GM15510 (cell line): ENCODE measurements around the gene TSHZ2.

Source experiments
- POLR2A ChIP-seq: IDR thresholded peaks from 3 replicates; pipeline ENCODE4 v1.6.1; 2011; ENCODE audit warnings: borderline replicate concordance; ENCODE audit not compliant: insufficient read length; ENCODE audit errors: extremely low read depth

TSHZ2 gene

DNA sequence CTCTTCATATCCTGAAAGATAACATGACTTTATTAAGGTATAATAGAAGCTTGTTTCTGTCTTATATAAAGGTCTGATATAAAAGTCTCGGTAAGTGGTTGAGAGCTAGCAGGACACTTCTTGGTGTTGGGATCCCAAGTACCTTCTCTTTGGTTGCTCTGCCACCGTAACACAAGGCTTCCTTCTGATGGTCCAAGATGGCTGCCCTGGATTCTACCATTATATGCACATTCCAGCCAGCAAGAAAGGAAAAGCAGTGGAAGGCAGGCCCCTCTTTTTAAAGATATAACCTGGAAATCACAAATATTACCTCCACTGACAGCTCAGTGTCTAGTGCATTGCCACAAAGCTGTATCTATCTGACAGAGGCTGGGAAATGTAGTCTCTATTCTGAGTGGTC, 75.0 kb downstream of the TSHZ2 start:
- TF ChIP-seq POLR2A, result no peak

DNA sequence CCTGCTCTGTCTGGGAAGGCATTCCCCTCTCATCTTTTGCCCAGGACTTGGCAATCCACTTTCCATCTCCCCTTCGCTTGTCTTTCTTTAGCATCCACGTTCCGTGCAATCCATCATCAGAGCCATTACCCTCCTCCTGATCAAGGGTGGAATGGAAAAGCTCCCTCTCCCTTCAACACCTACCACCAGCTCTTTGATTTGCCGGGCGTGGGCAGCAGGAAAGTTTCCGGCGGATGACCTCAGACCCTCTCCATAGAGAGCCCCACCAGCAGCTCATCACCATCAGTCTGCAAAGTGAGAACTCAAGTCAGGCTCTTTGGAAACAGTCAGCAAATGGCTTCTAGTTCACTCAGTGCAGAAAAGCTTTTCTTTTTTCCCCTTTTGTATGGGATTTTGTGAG, 76.2 kb downstream of the TSHZ2 start:
- TF ChIP-seq POLR2A, result no peak

DNA sequence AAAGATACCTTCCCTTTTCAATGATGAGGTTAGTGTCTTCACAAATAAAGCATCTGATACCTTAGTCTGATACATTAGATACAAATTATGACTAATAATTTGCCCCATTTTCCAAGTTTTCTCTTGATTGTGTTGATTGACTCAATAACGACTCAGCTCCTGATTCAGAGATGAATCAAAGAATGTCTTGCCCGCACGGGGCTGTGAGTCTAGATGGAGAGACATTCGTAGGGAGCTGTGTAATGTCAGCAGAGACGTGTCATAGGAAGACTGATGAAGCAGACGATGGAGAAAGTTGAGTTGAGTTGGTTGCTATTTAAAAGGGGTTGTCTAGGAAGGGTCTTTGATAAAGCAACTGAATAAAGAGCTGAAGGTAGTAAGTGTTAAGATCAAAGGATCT, 78.2 kb downstream of the TSHZ2 start:
- no peak for TF ChIP-seq POLR2A

DNA sequence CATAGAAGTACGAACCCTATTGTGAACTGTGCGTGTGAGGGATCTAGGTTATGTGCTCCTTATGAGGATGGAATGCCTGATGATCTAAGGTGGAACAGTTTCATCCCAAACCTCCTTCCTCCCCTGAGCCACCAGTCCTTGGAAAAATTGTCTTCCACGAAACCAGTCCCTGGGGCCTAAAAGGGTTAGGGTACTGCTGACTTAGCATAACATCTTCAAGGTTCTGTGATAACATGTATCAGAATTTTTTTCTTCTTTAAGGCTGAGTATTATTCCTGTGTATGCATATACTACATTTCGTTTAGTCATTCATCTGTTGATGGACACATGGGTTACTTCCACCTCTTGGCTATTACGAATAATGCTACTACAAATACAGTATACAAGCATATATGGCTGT, 80.2 kb downstream of the TSHZ2 start:
- no peak for TF ChIP-seq POLR2A

- TF ChIP-seq POLR2A, result no peak
These were observed 81.4 kb downstream of the TSHZ2 start for GRCh38 chr20:53053595-53053994.

DNA sequence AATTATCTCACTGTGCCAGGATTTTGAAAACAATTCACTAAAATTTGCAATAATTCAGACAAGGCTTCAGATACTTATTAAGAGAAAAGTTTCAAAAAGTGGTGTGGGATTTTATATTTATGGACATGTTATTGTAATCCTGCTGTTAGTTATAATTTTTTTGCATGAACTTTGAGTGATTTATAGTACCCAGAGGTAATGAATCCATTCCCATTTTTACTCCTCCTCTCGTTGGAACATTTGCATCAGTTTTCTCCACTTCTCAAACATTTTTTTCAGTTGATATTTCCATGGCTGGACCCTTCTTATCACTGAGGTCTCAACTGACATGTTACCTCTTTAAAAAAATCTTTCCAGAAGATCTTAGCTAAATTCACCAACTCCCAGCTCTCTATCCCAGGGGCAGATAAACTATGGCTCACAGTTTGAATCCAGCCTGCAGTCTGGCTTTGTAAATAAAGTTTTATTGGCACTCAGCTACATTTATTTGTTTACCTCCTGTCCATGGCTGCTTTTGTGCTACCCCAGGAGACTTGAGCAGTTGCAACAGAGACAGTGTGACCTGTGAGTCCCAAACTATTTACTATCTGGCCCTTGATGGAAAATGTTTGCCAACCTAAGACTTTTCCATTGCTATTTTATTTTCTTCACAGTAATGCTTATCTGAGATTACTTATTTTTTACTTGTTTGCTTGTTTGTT, 83.4 kb downstream of the TSHZ2 start:
- TF ChIP-seq POLR2A, result no peak

GRCh38 chr20:53057579-53057978, 85.4 kb downstream of the TSHZ2 start:
- TF ChIP-seq POLR2A, result no peak

GRCh38 chr20:53059848-53060247, 87.7 kb downstream of the TSHZ2 start:
- TF ChIP-seq POLR2A, result no peak

GRCh38 chr20:53061192-53062108, 89.3 kb downstream of the TSHZ2 start:
- no peak for TF ChIP-seq POLR2A

GRCh38 chr20:53064935-53065334, 92.8 kb downstream of the TSHZ2 start:
- no peak for TF ChIP-seq POLR2A

GRCh38 chr20:53068241-53068640, 96.1 kb downstream of the TSHZ2 start:
- TF ChIP-seq POLR2A, result no peak

- no peak for TF ChIP-seq POLR2A
These were observed 97.0 kb downstream of the TSHZ2 start for GRCh38 chr20:53069132-53069531.

- no peak for TF ChIP-seq POLR2A
These were observed 98.1 kb downstream of the TSHZ2 start for GRCh38 chr20:53070224-53070623.

GRCh38 chr20:53070706-53071392, 98.7 kb downstream of the TSHZ2 start:
- TF ChIP-seq POLR2A, result no peak

DNA sequence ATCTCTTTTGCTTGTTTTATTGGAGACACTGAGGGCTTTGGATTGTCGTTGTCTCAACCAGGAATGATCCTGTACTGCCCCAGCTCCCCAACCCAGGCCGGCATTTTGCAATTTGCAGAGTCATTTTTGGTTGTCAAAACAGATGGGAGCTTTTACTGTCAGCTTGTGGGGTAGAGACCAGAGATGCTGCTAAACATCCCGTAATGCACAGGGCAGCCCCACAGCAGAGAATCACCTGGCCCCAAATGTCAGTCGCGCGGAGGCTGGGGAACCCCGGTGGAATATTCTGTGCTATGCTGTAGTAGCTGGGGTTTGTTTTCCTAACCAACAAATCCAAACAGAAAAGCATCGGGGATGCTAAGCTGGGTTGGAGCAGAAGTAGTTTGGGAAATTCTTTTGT, 99.7 kb downstream of the TSHZ2 start:
- TF ChIP-seq POLR2A, result no peak

DNA sequence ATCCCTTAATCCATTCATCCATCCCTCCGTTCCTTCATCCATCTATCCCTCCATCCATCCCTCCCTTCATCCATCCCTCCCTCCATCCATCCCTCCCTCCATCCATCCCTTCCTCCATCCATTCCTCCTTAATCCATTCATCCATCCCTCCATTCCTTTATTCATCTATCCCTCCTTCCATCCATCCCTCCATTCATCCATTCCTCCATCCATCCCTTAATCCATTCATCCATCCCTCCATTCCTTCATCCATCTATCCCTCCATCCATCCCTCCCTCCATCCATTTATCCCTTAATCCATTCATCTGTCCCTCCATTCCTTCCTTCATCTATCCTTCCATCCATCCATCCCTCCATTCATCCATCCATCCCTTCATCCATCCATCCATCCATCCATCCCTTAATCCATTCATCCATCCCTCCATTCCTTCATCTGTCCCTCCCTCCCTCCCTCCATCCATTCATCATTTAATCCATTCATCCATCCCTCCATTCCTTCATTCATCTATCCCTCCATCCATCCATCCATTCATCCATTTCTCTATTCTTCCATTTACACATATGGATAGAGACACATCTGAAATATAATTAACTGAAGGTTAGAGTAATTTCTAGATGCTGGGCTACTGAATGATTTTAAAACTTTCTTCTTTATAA, 100.9 kb downstream of the TSHZ2 start:
- no peak for TF ChIP-seq POLR2A
